AG04449 (cell line): ENCODE results near the gene FGFBP2.
"Not testable (repeated sequence)": the region's sequence is repeated elsewhere in the genome, so short reads cannot be mapped to it uniquely, and the experiment has no call there.

Experiments used
- CTCF ChIA-PET: fragments of 350-600 bp; formaldehyde crosslinking; extraction: SDS; loops from one replicate; lab custom pipeline; 2021; ENCODE audit warnings: antibody characterized with exemption; lab: Yijun Ruan, JAX
- POLR2A ChIA-PET: fragments of 400-600, 350-600 bp; formaldehyde crosslinking; extraction: SDS; loops from one replicate; lab custom pipeline; 2020; ENCODE audit warnings: antibody characterized with exemption, inconsistent platforms; lab: Yijun Ruan, JAX
- DNase-seq: peaks from one replicate; pipeline ENCODE4 v3.0.0-alpha.2; 2010; ENCODE audit warnings: low read depth, low spot score
- H3K4me3 ChIP-seq: 2 replicates; pipeline ENCODE4 v1.5.1; 2011; ENCODE audit warnings: low read depth, mild to moderate bottlenecking, control low read depth, low read length
- CTCF ChIP-seq: IDR thresholded peaks from one replicate; pipeline ENCODE4 v1.5.1; 2011; ENCODE audit warnings: mild to moderate bottlenecking, moderate library complexity, low read length, control low read depth, inconsistent platforms; ENCODE audit not compliant: insufficient read depth; ENCODE audit errors: missing control alignments

The FGFBP2 gene

GRCh38 chr4:15921592-15921932 lies 41.4 kb downstream of the FGFBP2 start:
- no peak overlapping the region for H3K4me3 ChIP-seq
- POLR2A ChIA-PET: no interaction called here
- TF ChIP-seq CTCF: no peak
- no peak for DNase-seq
- CTCF ChIA-PET: interaction anchor here (0.9 to 3.5 kb wide), 4 partner anchors 14 to 41 kb away, joined by 3 to 20 read pairs (median 8); no protein-coding TSS in a partner anchor

GRCh38 chr4:15920723-15921591 lies 42.0 kb downstream of the FGFBP2 start:
- CTCF ChIA-PET: interaction anchor here (0.9 to 3.5 kb wide), 4 partner anchors 15 to 41 kb away, joined by 3 to 20 read pairs (median 8); no protein-coding TSS in a partner anchor
- DNase-seq: peak; percentile 91
- no peak overlapping the region; the same call in 1 of the 2 replicates for H3K4me3 ChIP-seq
- TF ChIP-seq CTCF: no peak
- POLR2A ChIA-PET: no interaction called here

- no peak for DNase-seq
- no peak for TF ChIP-seq CTCF
- POLR2A ChIA-PET: no interaction called here
- CTCF ChIA-PET: interaction anchor here (0.9 to 1.6 kb wide), 3 partner anchors 20 to 37 kb away, joined by 3 to 7 read pairs (median 4); no protein-coding TSS in a partner anchor
- H3K4me3 ChIP-seq: no peak overlapping the region
Measured at GRCh38 chr4:15918484-15919129, 44.4 kb downstream of the FGFBP2 start.

GRCh38 chr4:15917297-15917696 lies 45.7 kb downstream of the FGFBP2 start:
- no peak for TF ChIP-seq CTCF
- POLR2A ChIA-PET: no interaction called here
- DNase-seq: no peak
- CTCF ChIA-PET: interaction anchor here (2.1 kb wide), 1 partner anchor 35 kb away, joined by 7 read pairs; no protein-coding TSS in a partner anchor
- H3K4me3 ChIP-seq: no peak overlapping the region

- DNase-seq, POLR2A ChIA-PET, H3K4me3 ChIP-seq: not testable (repeated sequence)
- CTCF ChIA-PET: interaction anchor here (1.8 to 2.1 kb wide), 2 partner anchors 34 to 40 kb away, joined by 7 read pairs; no protein-coding TSS in a partner anchor
Measured at GRCh38 chr4:15916358-15916757, 46.6 kb downstream of the FGFBP2 start.

- no peak for DNase-seq
- CTCF ChIA-PET: interaction anchor here (1.9 kb wide), 1 partner anchor 41 kb away, joined by 7 read pairs; no protein-coding TSS in a partner anchor
- no peak for TF ChIP-seq CTCF
- H3K4me3 ChIP-seq: no peak overlapping the region
- POLR2A ChIA-PET: no interaction called here
Measured at GRCh38 chr4:15914736-15915135, 48.2 kb downstream of the FGFBP2 start.
